B cell (primary cell): Measurements from ENCODE around the gene JPH3.

Experiments
- EZH2 ChIP-seq: IDR thresholded peaks from 2 replicates; pipeline ENCODE4 v1.6.1; 2012; ENCODE audit warnings: borderline replicate concordance, low read depth, mild to moderate bottlenecking, moderate library complexity, low read length; ENCODE audit not compliant: insufficient read depth, poor library complexity, severe bottlenecking
- TF ChIP-seq, protein P1 (sequence below): fragments of 200-600 bp; IDR thresholded peaks from one replicate; pipeline ENCODE4 v1.8.0; 2022; ENCODE audit warnings: antibody characterized with exemption, mild to moderate bottlenecking

GRCh38 chr16:87708881-87709638, 106.8 kb downstream of the JPH3 start:
- TF ChIP-seq, protein P1, sequence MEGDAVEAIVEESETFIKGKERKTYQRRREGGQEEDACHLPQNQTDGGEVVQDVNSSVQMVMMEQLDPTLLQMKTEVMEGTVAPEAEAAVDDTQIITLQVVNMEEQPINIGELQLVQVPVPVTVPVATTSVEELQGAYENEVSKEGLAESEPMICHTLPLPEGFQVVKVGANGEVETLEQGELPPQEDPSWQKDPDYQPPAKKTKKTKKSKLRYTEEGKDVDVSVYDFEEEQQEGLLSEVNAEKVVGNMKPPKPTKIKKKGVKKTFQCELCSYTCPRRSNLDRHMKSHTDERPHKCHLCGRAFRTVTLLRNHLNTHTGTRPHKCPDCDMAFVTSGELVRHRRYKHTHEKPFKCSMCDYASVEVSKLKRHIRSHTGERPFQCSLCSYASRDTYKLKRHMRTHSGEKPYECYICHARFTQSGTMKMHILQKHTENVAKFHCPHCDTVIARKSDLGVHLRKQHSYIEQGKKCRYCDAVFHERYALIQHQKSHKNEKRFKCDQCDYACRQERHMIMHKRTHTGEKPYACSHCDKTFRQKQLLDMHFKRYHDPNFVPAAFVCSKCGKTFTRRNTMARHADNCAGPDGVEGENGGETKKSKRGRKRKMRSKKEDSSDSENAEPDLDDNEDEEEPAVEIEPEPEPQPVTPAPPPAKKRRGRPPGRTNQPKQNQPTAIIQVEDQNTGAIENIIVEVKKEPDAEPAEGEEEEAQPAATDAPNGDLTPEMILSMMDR: no peak
- no peak for TF ChIP-seq EZH2
